ENCODE results near the gene NCAM1.
"Not testable (repeated sequence)": the region's sequence is repeated elsewhere in the genome, so short reads cannot be mapped to it uniquely, and the experiment has no call there.

NCAM1 gene

DNA sequence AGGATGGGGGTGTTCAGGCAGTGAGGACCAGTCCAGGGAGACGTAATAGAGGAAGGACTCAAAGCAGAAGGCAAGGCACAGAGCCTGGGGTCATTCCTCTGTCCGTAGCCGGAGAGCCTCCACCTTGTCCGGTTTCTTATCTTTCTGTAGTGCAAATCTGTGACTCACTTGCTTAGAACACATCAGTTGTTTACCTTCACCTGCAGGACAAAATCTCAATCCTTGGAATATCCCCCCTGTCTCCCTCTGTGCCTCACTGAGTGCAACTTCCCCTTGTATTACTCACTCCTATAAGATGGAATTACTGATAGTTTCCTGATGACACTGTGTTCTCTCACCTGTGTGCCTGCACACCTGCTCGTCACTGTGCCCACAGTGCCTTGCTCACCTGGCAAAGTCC is 332.7 kb downstream of the NCAM1 start:
- CTCF ChIA-PET = no interaction called here
- POLR2A ChIA-PET = no interaction called here
- no peak for DNase-seq (ENCODE audit: extremely low spot score)
- TF ChIP-seq LEF1 (IDR thresholded peaks at IDR 0.05; ENCODE audit: borderline replicate concordance) (no peak), FOXK2 (IDR thresholded peaks at IDR 0.05) (no peak), ELF4 (IDR thresholded peaks at IDR 0.05) (no peak), SUZ12 (IDR thresholded peaks at IDR 0.05) (no peak), ARNT (IDR thresholded peaks at IDR 0.05) (no peak), FOXM1 (IDR thresholded peaks at IDR 0.05; ENCODE audit: borderline replicate concordance) (no peak), SP1 (IDR thresholded peaks at IDR 0.05) (no peak), TARDBP (IDR thresholded peaks at IDR 0.05) (no peak)
- TF ChIP-seq, protein P1, sequence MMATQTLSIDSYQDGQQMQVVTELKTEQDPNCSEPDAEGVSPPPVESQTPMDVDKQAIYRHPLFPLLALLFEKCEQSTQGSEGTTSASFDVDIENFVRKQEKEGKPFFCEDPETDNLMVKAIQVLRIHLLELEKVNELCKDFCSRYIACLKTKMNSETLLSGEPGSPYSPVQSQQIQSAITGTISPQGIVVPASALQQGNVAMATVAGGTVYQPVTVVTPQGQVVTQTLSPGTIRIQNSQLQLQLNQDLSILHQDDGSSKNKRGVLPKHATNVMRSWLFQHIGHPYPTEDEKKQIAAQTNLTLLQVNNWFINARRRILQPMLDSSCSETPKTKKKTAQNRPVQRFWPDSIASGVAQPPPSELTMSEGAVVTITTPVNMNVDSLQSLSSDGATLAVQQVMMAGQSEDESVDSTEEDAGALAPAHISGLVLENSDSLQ (IDR thresholded peaks at IDR 0.05) = no peak

DNA sequence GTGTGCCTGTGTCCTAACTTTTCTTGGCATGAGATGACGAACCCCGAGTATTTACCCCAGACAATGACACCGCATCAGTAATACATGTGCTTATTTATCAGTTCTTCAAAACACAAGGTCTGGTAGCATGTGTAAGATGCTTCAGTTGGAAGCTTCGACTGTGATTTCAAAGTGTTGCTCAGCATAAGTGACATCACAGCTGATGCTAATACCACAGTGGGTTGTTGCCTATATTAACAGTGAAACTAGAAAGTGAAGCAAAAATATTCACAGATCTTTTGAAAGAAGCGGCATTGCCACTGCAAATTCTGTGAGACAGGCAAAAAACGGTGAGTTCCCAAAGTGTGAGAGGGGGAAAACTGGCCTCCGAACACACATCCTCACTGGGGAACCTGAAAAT is 334.8 kb downstream of the NCAM1 start:
- ChIA-PET POLR2A (no interaction called here), CTCF (no interaction called here)
- DNase-seq (ENCODE audit: extremely low spot score) = no peak
- no peak for TF ChIP-seq SP1 (IDR thresholded peaks at IDR 0.05)
- no peak for TF ChIP-seq NFRKB (IDR thresholded peaks at IDR 0.05)
- no peak for TF ChIP-seq FOXA1 (IDR thresholded peaks at IDR 0.05)

DNA sequence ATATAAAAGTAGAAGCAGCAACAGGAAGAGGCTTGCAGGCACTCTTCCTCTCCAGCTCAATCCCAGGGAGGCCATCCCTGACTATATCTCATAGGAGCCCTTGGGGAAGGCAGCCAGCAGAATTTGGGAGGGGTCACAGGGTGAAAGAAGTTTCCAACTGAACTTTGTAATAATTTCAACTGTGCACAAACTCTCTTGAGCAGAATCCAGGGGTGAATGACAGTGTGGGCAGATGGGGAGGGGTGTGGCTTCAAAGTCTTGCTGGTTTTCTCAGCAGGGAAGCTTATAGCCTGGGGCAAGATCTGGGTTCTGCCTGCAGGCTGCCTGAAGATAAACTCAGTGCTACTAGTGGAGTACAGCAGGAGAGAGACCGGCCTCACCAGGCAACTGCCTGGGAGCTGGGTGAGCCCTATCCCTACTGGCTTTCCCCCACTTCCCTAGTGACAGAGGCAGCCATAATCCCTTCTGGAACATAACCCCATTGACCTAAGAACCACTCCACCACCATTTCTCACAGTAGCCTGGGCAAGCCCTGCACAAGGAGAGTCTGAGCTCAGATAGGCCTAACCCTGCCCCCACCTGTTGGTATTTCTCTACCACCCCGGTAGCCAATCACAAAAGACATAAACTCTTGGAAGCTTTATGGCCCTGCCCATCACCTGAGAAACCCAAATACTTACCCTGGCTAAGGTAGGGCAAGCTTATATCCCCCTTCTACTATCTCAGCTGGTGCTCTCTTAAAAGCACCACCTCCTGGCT is 335.4 kb downstream of the NCAM1 start:
- POLR2A ChIA-PET = no interaction called here
- no peak for TF ChIP-seq FOXA1 (IDR thresholded peaks at IDR 0.05)
- TF ChIP-seq CTBP1 (IDR thresholded peaks at IDR 0.05; ENCODE audit: borderline replicate concordance) = no peak
- no peak for TF ChIP-seq ZNF384 (IDR thresholded peaks at IDR 0.05)
- no peak for TF ChIP-seq L3MBTL2 (conservative IDR thresholded peaks at IDR 0.05)
- no peak for TF ChIP-seq TARDBP (IDR thresholded peaks at IDR 0.05)
- no peak for TF ChIP-seq HDGF (IDR thresholded peaks at IDR 0.05; ENCODE audit: borderline replicate concordance)
- TF ChIP-seq, protein P1 (IDR thresholded peaks at IDR 0.05) = no peak
- CTCF ChIA-PET = no interaction called here
- no peak for DNase-seq (ENCODE audit: extremely low spot score)

DNA sequence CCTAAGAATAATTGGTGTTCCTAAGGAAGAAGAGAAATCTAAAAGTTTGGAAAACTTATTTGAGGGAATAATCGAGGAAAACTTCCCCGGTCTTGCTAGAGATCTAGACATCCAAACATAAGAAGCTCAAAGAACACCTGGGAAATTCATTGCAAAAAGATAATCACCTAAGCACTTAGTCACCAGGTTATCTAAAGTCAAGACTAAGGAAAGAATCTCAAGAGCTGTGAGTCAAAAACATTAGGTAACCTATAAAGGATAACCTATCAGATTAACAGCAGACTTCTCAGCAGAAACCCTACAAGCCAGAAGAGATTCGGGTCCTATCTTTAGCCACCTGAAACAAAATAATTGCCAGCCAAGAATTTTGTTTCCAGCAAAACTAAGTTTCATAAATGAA is 337.3 kb downstream of the NCAM1 start:
- POLR2A ChIA-PET; DNase-seq (ENCODE audit: extremely low spot score): not testable (repeated sequence)
- CTCF ChIA-PET = interaction anchor here (1.7 kb wide), 1 partner anchor 8 kb away, joined by 3 read pairs; no protein-coding TSS in a partner anchor

DNA sequence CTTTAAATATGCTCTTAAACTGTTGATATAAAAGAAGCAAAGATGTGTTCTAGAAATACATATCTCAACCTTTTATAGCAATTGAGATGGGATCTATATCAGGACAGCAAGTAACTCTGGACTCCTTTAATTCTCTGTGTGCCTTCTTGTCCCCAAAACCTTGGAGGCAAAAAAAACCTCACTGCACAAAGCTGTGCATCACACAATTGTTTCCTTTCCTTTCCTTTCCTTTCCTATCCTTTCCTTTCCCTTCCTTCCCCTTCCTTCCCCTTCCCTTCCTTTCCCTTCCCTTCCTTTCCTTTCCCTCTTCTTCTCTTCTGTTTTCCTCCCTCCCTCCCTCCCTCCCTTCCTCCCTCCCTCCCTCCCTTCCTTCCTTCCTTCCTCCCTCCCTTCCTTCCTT is 343.7 kb downstream of the NCAM1 start:
- CTCF ChIA-PET = interaction anchor here (0.6 to 0.9 kb wide), 4 partner anchors 76 to 1184 kb away, joined by 3 to 4 read pairs (median 4); no protein-coding TSS in a partner anchor
- no peak for DNase-seq (ENCODE audit: extremely low spot score)
- POLR2A ChIA-PET = no interaction called here
- TF ChIP-seq, protein P1 (IDR thresholded peaks at IDR 0.05) = no peak
- no peak for TF ChIP-seq LEF1 (IDR thresholded peaks at IDR 0.05; ENCODE audit: borderline replicate concordance)
- no peak for TF ChIP-seq NFRKB (IDR thresholded peaks at IDR 0.05)
- TF ChIP-seq TARDBP (IDR thresholded peaks at IDR 0.05) = no peak
- TF ChIP-seq L3MBTL2 (conservative IDR thresholded peaks at IDR 0.05) = no peak
- no peak for TF ChIP-seq FOXA1 (IDR thresholded peaks at IDR 0.05)
- TF ChIP-seq BHLHE40 (IDR thresholded peaks at IDR 0.05; ENCODE audit: borderline replicate concordance) = no peak
- no peak for TF ChIP-seq ZNF384 (IDR thresholded peaks at IDR 0.05)
- no peak for TF ChIP-seq ELF4 (IDR thresholded peaks at IDR 0.05)
- no peak for TF ChIP-seq HDGF (IDR thresholded peaks at IDR 0.05; ENCODE audit: borderline replicate concordance)

DNA sequence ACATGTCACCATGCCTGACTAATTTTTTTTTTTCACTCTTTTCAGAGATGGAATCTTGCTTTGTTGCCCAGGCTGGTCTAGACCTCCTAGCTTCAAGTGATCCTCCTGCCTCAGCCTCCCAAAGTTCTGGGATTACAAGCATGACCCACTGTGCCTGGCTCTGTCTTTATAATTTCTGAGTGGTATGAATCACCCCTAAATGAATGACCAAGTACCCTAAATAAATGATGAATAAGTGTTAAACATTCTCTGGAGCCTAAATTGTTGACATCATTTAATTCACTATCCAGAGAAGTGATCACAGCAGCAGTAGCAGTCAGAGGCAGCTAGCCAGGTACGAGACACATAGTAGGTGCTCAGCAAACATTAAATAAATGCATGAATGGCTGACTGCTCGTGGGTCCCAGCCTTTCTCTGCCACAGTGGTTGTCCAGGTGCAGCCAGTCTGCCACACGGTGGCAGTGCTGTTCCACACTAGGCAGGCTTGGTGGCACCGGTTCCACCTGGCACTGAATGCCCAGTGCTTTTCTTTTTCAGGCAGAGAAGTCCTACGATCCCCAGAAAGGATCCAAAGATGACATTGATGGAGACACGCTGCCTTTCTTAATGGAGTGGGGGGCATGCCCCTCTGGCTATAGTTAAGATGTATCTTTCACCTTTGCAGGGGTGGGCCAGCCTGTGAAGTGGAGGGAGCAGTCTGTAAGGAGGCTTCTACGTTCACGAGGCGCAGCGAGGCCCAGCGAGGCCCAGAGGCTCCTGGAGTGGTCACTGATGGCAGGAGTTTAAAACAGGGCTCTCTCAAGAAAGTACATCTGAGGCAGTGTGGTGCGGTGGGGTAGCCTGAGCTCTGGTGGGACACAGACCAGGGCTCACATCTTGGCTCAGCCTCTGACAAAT is 344.5 kb downstream of the NCAM1 start:
- peak; percentile 75 for DNase-seq (ENCODE audit: extremely low spot score)
- ChIA-PET POLR2A (no interaction called here), CTCF (interaction anchor here (0.6 to 1.2 kb wide), 4 partner anchors 75 to 1185 kb away, joined by 3 to 9 read pairs (median 4); no protein-coding TSS in a partner anchor)
- TF ChIP-seq ARNT (IDR thresholded peaks at IDR 0.05) (no peak), L3MBTL2 (conservative IDR thresholded peaks at IDR 0.05) (no peak), ZNF384 (IDR thresholded peaks at IDR 0.05) (no peak)

DNA sequence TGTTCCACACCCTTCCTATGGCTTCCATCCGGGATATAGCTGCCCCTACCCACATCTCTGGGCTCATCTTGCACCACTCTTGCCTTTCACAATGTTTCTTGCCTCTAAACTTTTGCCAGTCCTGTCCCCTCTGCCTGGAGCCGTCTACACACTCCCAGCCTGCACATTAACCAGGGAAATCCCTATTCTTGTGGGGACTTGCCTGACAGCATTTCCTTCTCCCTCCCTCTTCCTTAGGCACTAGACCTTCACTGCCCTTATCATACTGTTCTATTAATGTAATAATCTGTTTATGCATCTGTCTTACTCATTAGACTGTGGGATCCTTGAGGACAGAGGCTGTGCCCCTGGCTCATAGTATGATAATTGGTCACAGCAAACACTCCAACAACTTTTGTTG is 347.4 kb downstream of the NCAM1 start:
- POLR2A ChIA-PET = no interaction called here
- no peak for DNase-seq (ENCODE audit: extremely low spot score)
- CTCF ChIA-PET = interaction anchor here (0.7 to 0.9 kb wide), 2 partner anchors 209 to 223 kb away, joined by 3 read pairs; no protein-coding TSS in a partner anchor
- TF ChIP-seq LEF1 (IDR thresholded peaks at IDR 0.05; ENCODE audit: borderline replicate concordance) = no peak
- no peak for TF ChIP-seq FOXM1 (IDR thresholded peaks at IDR 0.05; ENCODE audit: borderline replicate concordance)
- no peak for TF ChIP-seq HDGF (IDR thresholded peaks at IDR 0.05; ENCODE audit: borderline replicate concordance)
- TF ChIP-seq FOXK2 (IDR thresholded peaks at IDR 0.05) = no peak
- TF ChIP-seq, protein P1 (IDR thresholded peaks at IDR 0.05) = no peak
- no peak for TF ChIP-seq CTBP1 (IDR thresholded peaks at IDR 0.05; ENCODE audit: borderline replicate concordance)
- no peak for TF ChIP-seq NFRKB (IDR thresholded peaks at IDR 0.05)
- TF ChIP-seq SP1 (IDR thresholded peaks at IDR 0.05) = no peak
- no peak for TF ChIP-seq ZNF384 (IDR thresholded peaks at IDR 0.05)
- no peak for TF ChIP-seq SUZ12 (IDR thresholded peaks at IDR 0.05)
- TF ChIP-seq ARNT (IDR thresholded peaks at IDR 0.05) = no peak
- TF ChIP-seq BHLHE40 (IDR thresholded peaks at IDR 0.05; ENCODE audit: borderline replicate concordance) = no peak
- no peak for TF ChIP-seq TARDBP (IDR thresholded peaks at IDR 0.05)
- no peak for TF ChIP-seq L3MBTL2 (conservative IDR thresholded peaks at IDR 0.05)
- no peak for TF ChIP-seq FOXA1 (IDR thresholded peaks at IDR 0.05)
- TF ChIP-seq ELF4 (IDR thresholded peaks at IDR 0.05) = no peak
